K562 (cell line): Measurements from ENCODE around the gene NFAM1. TPM values are rescaled to one million over a fixed set of nuclear protein-coding genes. Genes with fewer than 3 reads are reported as not detected.

Experiments
- ATAC-seq: fragments of 200-7000 bp; cut with Tn5 transposase; 3 replicates; pipeline ENCODE4 v1.9.1; 2020; ENCODE audit warnings: moderate library complexity
- BruUV-seq: library from RNA; stranded (reverse); fragments of 400-500 nt; replicated peaks from 2 replicates; lab custom pipeline; 2021; lab: Mats Ljungman, UMichigan
- CTCF ChIA-PET: fragments of 300-600 bp; formaldehyde crosslinking; extraction: SDS; loops from one replicate; lab custom pipeline; 2021; ENCODE audit warnings: low intra/inter-chr PET ratio; lab: Yijun Ruan, JAX
- POLR2A ChIA-PET: fragments of 300-600, 350-650 bp; sonication (Branson Sonifier 250); formaldehyde crosslinking; extraction: SDS; loops from one replicate; lab custom pipeline; 2021; ENCODE audit warnings: antibody characterized with exemption, inconsistent platforms; lab: Yijun Ruan, JAX
- DNase-seq, 4 experiments: peaks; one replicate each; pipeline versions ENCODE4 v3.0.0 to v3.0.0-alpha.2; 2011 to 2018; ENCODE audit warnings: low spot score in 3 of 4, mixed read lengths in 3 of 4; ENCODE audit errors: extremely low read depth in 1 of 4
- FAIRE-seq: peaks from 2 replicates; lab custom pipeline; 2011; peaks lifted over from hg19 to GRCh38; lab: Jason Lieb, UNC
- H2AFZ ChIP-seq: 2 replicates; pipeline ENCODE4 v1.6.0; 2011; ENCODE audit warnings: low read depth, low read length, control low read depth, inconsistent platforms
- H3K27ac ChIP-seq: fragments of 200-600 bp; 3 replicates; pipeline ENCODE4 v1.8.0; 2011; ENCODE audit warnings: low read depth, mild to moderate bottlenecking, control low read depth, inconsistent platforms, low read length, moderate library complexity, mixed read lengths; ENCODE audit errors: extremely low read depth
- H3K27me3 ChIP-seq, 2 experiments: fragments of 300-600 bp in 1 of 2; 2 replicates in 1 of 2; 3 replicates in 1 of 2; pipeline versions ENCODE4 v1.6.0 to v1.8.0; 2011; ENCODE audit warnings: inconsistent platforms in 2 of 2, low read length in 2 of 2, mild to moderate bottlenecking in 1 of 2, mixed read lengths in 1 of 2, moderate library complexity in 1 of 2; ENCODE audit not compliant: control insufficient read depth in 2 of 2, insufficient read depth in 2 of 2
- H3K36me3 ChIP-seq: fragments of 300-600 bp; 3 replicates; pipeline ENCODE4 v1.8.0; 2011; ENCODE audit warnings: mild to moderate bottlenecking, low read length, inconsistent platforms; ENCODE audit not compliant: control insufficient read depth, insufficient read depth
- H3K4me1 ChIP-seq, 2 experiments: fragments of 200-600 bp in 1 of 2; replicated peaks in 1 of 2; 2 replicates in 1 of 2; 3 replicates in 1 of 2; pipeline versions ENCODE4 v1.5.1 to v1.8.0; 2011; ENCODE audit warnings: inconsistent platforms in 2 of 2, low read length in 2 of 2, mild to moderate bottlenecking in 1 of 2, mixed read lengths in 1 of 2, moderate library complexity in 1 of 2; ENCODE audit not compliant: control insufficient read depth in 2 of 2, insufficient read depth in 2 of 2
- H3K4me2 ChIP-seq: 2 replicates; pipeline ENCODE4 v1.6.1; 2011; ENCODE audit warnings: low read length, control low read depth, inconsistent platforms, mixed read lengths; ENCODE audit not compliant: insufficient read depth
- H3K4me3 ChIP-seq: fragments of 200-600 bp; sonication (generic), shearing (Covaris generic); 2 replicates; pipeline ENCODE4 v1.5.1; 2016; ENCODE audit warnings: control low read depth, inconsistent platforms
- H3K79me2 ChIP-seq: fragments of 200-600 bp; 3 replicates; pipeline ENCODE4 v1.8.0; 2011; ENCODE audit warnings: low read length, inconsistent platforms; ENCODE audit not compliant: control insufficient read depth, insufficient read depth
- H3K9ac ChIP-seq, 2 experiments: 2 replicates each; pipeline versions ENCODE4 v1.6.0 to v1.6.1; 2011; ENCODE audit warnings: low read depth in 2 of 2, low read length in 2 of 2, control low read depth in 1 of 2, inconsistent platforms in 1 of 2, mild to moderate bottlenecking in 1 of 2, mixed read lengths in 1 of 2; ENCODE audit not compliant: insufficient read depth in 1 of 2
- H3K9me1 ChIP-seq: one replicate; pipeline ENCODE4 v1.6.0; 2011; ENCODE audit warnings: inconsistent platforms, mild to moderate bottlenecking, low read length, moderate library complexity; ENCODE audit not compliant: control insufficient read depth, insufficient read depth
- H3K9me3 ChIP-seq: replicated peaks from 2 replicates; pipeline ENCODE4 v1.5.1; 2011; ENCODE audit warnings: low read depth, low read length, inconsistent platforms; ENCODE audit not compliant: control insufficient read depth, insufficient read depth
- H4K20me1 ChIP-seq: replicated peaks from 2 replicates; pipeline ENCODE4 v1.6.1; 2011; ENCODE audit warnings: low read length, inconsistent platforms, mixed read lengths; ENCODE audit not compliant: control insufficient read depth, insufficient read depth
- CBFA2T3 ChIP-seq: fragments of 450-650 bp; IDR thresholded peaks from 2 replicates; pipeline ENCODE4 v1.6.1; 2017
- RNF219 ChIP-seq: fragments of 250-450 bp; sonication (Bioruptor Pico); IDR thresholded peaks from 2 replicates; pipeline ENCODE4 v1.5.0; 2022; ENCODE audit warnings: mild to moderate bottlenecking
- WGBS: fragments of 100-300 bp; shearing (Covaris generic); methylation state at CpG from one replicate; pipeline ENCODE4 v1.1.6; 2016; ENCODE audit warnings: low coverage, mixed read lengths; ENCODE audit not compliant: insufficient coverage; ENCODE audit errors: missing lambda C conversion rate; 5-methylcytosine and 5-hydroxymethylcytosine counted together
- in situ Hi-C: fragments of 300-500 bp; cut with MboI; formaldehyde crosslinking; loops from 4 replicates; pipeline ENCODE4 v1.15.0; 2018; ENCODE audit warnings: inconsistent platforms, mixed read lengths
- intact Hi-C: fragments of 100-400 bp; cut with micrococcal nuclease; formaldehyde crosslinking; loops from 2 replicates; pipeline ENCODE4 v1.14.2; 2022
- polyA plus RNA-seq, 8 experiments: library from polyadenylated mRNA; depleted of rRNA in 4 of 8; stranded (reverse) in 5 of 8; unstranded in 3 of 8; fragments of >200 nt; fragmentation: Nextera tagmentation in 2 of 8; fragmentation: Illumina TruSeq in 1 of 8; extraction: Ambion mirVana in 2 of 8; extraction: Trizol in 1 of 8; gene quantifications; 2 replicates each; pipeline versions ENCODE4 v1.2.1 to v1.2.3, GENCODE V29; 2011 to 2014; ENCODE audit warnings: inconsistent platforms in 1 of 8, missing spikeins in 1 of 8
- total RNA-seq, 7 experiments: library from RNA; depleted of rRNA in 6 of 7; stranded (reverse); fragments of >200 nt in 6 of 7; fragmentation: Illumina TruSeq in 2 of 7; extraction: Trizol in 2 of 7; gene quantifications; 2 replicates each; pipeline versions ENCODE4 v1.2.1 to v1.2.3, GENCODE V29; 2011 to 2021; ENCODE audit warnings: low replicate concordance in 1 of 7
- TF ChIP-seq, protein P1 (sequence below): IDR thresholded peaks from 3 replicates; pipeline ENCODE4 v1.6.1; 2011; ENCODE audit warnings: borderline replicate concordance, mild to moderate bottlenecking, moderate library complexity; ENCODE audit not compliant: insufficient read length; ENCODE audit errors: extremely low read depth

Gene NFAM1
- total and polyA plus RNA-seq, 9 of the 15 experiments (the other 6 are each of a cell fraction or from before 2014, with no cell fraction given): 0.01 to 0.18 (median 0.03) TPM; not detected in 5

GRCh38 chr22:42425989-42426355, 6.2 kb downstream of the NFAM1 start:
- Histone ChIP-seq H3K4me3 (no peak overlapping the region), H3K4me2 (no peak overlapping the region), H3K4me1 (peaks cover 0 to 28% of the 10 kb centered on the region in 2 experiments; a peak in 3 of 5 replicates), H3K9ac (no peak overlapping the region), H3K9me3 (no peaks in the 10 kb centered on the region), H3K27me3 (no peaks in the 10 kb centered on the region), H3K9me1 (no peaks in the 10 kb centered on the region), H3K36me3 (no peaks in the 10 kb centered on the region), H4K20me1 (no peaks in the 10 kb centered on the region), H2AFZ (no peak overlapping the region), H3K79me2 (no peaks in the 10 kb centered on the region), H3K27ac (no peak overlapping the region)
- ATAC-seq: peak; percentile 57; the same call in 2 of the 3 replicates
- in situ Hi-C loops (loop anchor here (25.0 kb wide), 1 partner anchor 464 kb away; the partner anchor contains the start of genes SEPTIN3 and SMIM45), intact Hi-C loops (no loop called here)
- BruUV-seq: no TSS peak
- ChIA-PET POLR2A (no interaction called here), CTCF (no interaction called here)
- 7% methylated on average over 2 of the region's 3 CpGs for WGBS
- no peak for FAIRE-seq
- TF ChIP-seq RNF219 (CRISPR knock-in tag) (no peak), CBFA2T3 (peak; percentile 45)
- TF ChIP-seq, protein P1, sequence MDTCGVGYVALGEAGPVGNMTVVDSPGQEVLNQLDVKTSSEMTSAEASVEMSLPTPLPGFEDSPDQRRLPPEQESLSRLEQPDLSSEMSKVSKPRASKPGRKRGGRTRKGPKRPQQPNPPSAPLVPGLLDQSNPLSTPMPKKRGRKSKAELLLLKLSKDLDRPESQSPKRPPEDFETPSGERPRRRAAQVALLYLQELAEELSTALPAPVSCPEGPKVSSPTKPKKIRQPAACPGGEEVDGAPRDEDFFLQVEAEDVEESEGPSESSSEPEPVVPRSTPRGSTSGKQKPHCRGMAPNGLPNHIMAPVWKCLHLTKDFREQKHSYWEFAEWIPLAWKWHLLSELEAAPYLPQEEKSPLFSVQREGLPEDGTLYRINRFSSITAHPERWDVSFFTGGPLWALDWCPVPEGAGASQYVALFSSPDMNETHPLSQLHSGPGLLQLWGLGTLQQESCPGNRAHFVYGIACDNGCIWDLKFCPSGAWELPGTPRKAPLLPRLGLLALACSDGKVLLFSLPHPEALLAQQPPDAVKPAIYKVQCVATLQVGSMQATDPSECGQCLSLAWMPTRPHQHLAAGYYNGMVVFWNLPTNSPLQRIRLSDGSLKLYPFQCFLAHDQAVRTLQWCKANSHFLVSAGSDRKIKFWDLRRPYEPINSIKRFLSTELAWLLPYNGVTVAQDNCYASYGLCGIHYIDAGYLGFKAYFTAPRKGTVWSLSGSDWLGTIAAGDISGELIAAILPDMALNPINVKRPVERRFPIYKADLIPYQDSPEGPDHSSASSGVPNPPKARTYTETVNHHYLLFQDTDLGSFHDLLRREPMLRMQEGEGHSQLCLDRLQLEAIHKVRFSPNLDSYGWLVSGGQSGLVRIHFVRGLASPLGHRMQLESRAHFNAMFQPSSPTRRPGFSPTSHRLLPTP: no peak
- DNase-seq: peak; percentile 44 to 57 (median 54)
